ENCODE data around the gene CLEC12A.

- TF ChIP-seq, protein P1, sequence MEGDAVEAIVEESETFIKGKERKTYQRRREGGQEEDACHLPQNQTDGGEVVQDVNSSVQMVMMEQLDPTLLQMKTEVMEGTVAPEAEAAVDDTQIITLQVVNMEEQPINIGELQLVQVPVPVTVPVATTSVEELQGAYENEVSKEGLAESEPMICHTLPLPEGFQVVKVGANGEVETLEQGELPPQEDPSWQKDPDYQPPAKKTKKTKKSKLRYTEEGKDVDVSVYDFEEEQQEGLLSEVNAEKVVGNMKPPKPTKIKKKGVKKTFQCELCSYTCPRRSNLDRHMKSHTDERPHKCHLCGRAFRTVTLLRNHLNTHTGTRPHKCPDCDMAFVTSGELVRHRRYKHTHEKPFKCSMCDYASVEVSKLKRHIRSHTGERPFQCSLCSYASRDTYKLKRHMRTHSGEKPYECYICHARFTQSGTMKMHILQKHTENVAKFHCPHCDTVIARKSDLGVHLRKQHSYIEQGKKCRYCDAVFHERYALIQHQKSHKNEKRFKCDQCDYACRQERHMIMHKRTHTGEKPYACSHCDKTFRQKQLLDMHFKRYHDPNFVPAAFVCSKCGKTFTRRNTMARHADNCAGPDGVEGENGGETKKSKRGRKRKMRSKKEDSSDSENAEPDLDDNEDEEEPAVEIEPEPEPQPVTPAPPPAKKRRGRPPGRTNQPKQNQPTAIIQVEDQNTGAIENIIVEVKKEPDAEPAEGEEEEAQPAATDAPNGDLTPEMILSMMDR (IDR thresholded peaks at IDR 0.05), result no peak
- TF ChIP-seq POLR2A (IDR thresholded peaks at IDR 0.05), result no peak
These were observed 56.1 kb downstream of the CLEC12A start for GRCh38 chr12:10027311-10027710.
